GM18517 (cell line): ENCODE results near the gene MAL.

ENCODE experiments used
- ATAC-seq: cut with Tn5 transposase; IDR thresholded peaks from one replicate; pipeline ENCODE4 v1.9.1; 2021; ENCODE audit warnings: mild to moderate bottlenecking, moderate library complexity; ENCODE audit not compliant: unreplicated experiment

MAL gene

GRCh38 chr2:95047629-95048510, 22.4 kb downstream of the MAL start:
- no peak for ATAC-seq

- ATAC-seq: no peak
Measured at GRCh38 chr2:95048825-95049682, 23.5 kb downstream of the MAL start.

- ATAC-seq: no peak
Measured at GRCh38 chr2:95049683-95049955, 24.1 kb downstream of the MAL start.

- ATAC-seq: no peak
Measured at GRCh38 chr2:95049961-95050360, 24.5 kb downstream of the MAL start.

GRCh38 chr2:95050385-95051300, 25.1 kb downstream of the MAL start:
- no peak for ATAC-seq

GRCh38 chr2:95051626-95052025, 26.1 kb downstream of the MAL start:
- ATAC-seq: no peak

- no peak for ATAC-seq
Measured at GRCh38 chr2:95052307-95052706, 26.8 kb downstream of the MAL start.

GRCh38 chr2:95052804-95053479, 27.4 kb downstream of the MAL start:
- ATAC-seq: no peak

- ATAC-seq: no peak
Measured at GRCh38 chr2:95053543-95053942, 28.0 kb downstream of the MAL start.

- no peak for ATAC-seq
Measured at GRCh38 chr2:95054016-95054415, 28.5 kb downstream of the MAL start.

GRCh38 chr2:95055262-95055661, 29.8 kb downstream of the MAL start:
- no peak for ATAC-seq

- no peak for ATAC-seq
Measured at GRCh38 chr2:95056044-95056443, 30.5 kb downstream of the MAL start.

GRCh38 chr2:95056461-95057459, 31.3 kb downstream of the MAL start:
- ATAC-seq: no peak

GRCh38 chr2:95057535-95058370, 32.2 kb downstream of the MAL start:
- no peak for ATAC-seq

GRCh38 chr2:95058466-95058988, 33.0 kb downstream of the MAL start:
- ATAC-seq: no peak

GRCh38 chr2:95058989-95059641, 33.6 kb downstream of the MAL start:
- no peak for ATAC-seq

- ATAC-seq: no peak
Measured at GRCh38 chr2:95059656-95060370, 34.3 kb downstream of the MAL start.
